Common myeloid progenitor, CD34-positive (primary cell): ENCODE measurements around the gene ZNF260.

Experiments
- CTCF ChIA-PET: fragments of 350-600 bp; sonication (Branson Sonifier 250); formaldehyde crosslinking; loops from one replicate; lab custom pipeline; 2021; ENCODE audit warnings: antibody characterized with exemption; lab: Charles Lee
- POLR2A ChIA-PET: fragments of 350-600 bp; sonication (Branson Sonifier 250); formaldehyde crosslinking; loops from one replicate; lab custom pipeline; 2021; ENCODE audit warnings: antibody characterized with exemption; lab: Charles Lee
- DNase-seq, 3 donors: peaks; one replicate each; pipeline versions ENCODE4 v3.0.0 to v3.0.0-alpha.2; 2013
- H3K27ac ChIP-seq, 2 experiments: 1 replicate in 1 of 2; 2 replicates in 1 of 2; pipeline ENCODE4 v1.7.0; 2013; ENCODE audit warnings: inconsistent platforms in 2 of 2, low read length in 2 of 2, mild to moderate bottlenecking in 2 of 2, low read depth in 1 of 2, moderate library complexity in 1 of 2; ENCODE audit not compliant: severe bottlenecking in 2 of 2, insufficient read depth in 1 of 2, poor library complexity in 1 of 2
- H3K27me3 ChIP-seq, 5 experiments: replicated peaks in 2 of 5; 1 replicate in 3 of 5; 2 replicates in 2 of 5; pipeline versions ENCODE4 v1.6.1 to v1.7.0; 2013; ENCODE audit warnings: low read length in 4 of 5, mild to moderate bottlenecking in 2 of 5, moderate library complexity in 2 of 5, inconsistent platforms in 1 of 5; ENCODE audit not compliant: insufficient read depth in 5 of 5, control insufficient read depth in 4 of 5
- H3K36me3 ChIP-seq, 4 experiments: 1 replicate in 2 of 4; 2 replicates in 2 of 4; pipeline versions ENCODE4 v1.6.1 to v1.7.0; 2013; ENCODE audit warnings: low read length in 3 of 4, control low read depth in 1 of 4, mild to moderate bottlenecking in 1 of 4; ENCODE audit not compliant: control insufficient read depth in 4 of 4, insufficient read depth in 4 of 4
- H3K4me1 ChIP-seq, 4 experiments: 1 replicate in 3 of 4; 2 replicates in 1 of 4; pipeline versions ENCODE4 v1.6.1 to v1.7.1; 2013; ENCODE audit warnings: low read length in 3 of 4, mild to moderate bottlenecking in 3 of 4, control low read depth in 1 of 4, inconsistent platforms in 1 of 4, moderate library complexity in 1 of 4; ENCODE audit not compliant: control insufficient read depth in 4 of 4, insufficient read depth in 4 of 4; ENCODE audit errors: control extremely low read depth in 1 of 4
- H3K4me3 ChIP-seq, 7 experiments: 1 replicate in 4 of 7; 2 replicates in 3 of 7; pipeline versions ENCODE4 v1.5.1 to v1.7.0; 2013; ENCODE audit warnings: mild to moderate bottlenecking in 7 of 7, low read length in 6 of 7, moderate library complexity in 6 of 7, inconsistent platforms in 2 of 7, low read depth in 2 of 7, control low read depth in 1 of 7; ENCODE audit not compliant: insufficient read depth in 4 of 7, control insufficient read depth in 1 of 7; ENCODE audit errors: extremely low read depth in 1 of 7
- H3K9me3 ChIP-seq, 5 experiments: 1 replicate in 4 of 5; 2 replicates in 1 of 5; pipeline versions ENCODE4 v1.6.1 to v1.7.1; 2013; ENCODE audit warnings: low read length in 4 of 5, mild to moderate bottlenecking in 2 of 5, inconsistent platforms in 1 of 5, low read depth in 1 of 5, moderate library complexity in 1 of 5; ENCODE audit not compliant: control insufficient read depth in 4 of 5, insufficient read depth in 2 of 5; ENCODE audit errors: control extremely low read depth in 1 of 5
- WGBS: methylation state at CpG from one replicate; pipeline ENCODE4 v1.1.5; 2013; ENCODE audit not compliant: insufficient coverage; 5-methylcytosine and 5-hydroxymethylcytosine counted together

Gene ZNF260

DNA sequence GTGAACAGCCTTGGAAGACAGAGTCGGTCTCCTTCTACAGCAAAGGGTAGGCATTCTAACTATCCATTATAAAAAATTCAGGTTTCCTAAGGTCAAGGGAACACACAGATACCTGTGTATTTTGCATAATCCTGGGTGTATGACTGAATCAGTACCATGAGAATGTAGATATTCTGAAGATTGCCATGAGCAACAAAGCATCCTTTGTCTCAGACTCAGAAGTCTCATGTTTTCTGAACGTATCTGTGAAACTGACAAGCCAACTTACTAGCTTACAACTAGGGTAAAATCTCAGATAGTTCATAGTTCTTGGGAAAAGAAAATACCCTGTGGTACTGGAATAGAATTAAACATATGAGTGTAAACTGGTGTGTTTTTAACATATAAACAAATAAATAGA is 45.2 kb downstream of the ZNF260 start:
- Histone ChIP-seq H3K27me3 (no peaks in the 10 kb centered on the region), H3K27ac (no peak overlapping the region), H3K36me3 (peaks cover 8 to 55% (median 13%) of the 10 kb centered on the region in 4 experiments), H3K4me3 (no peak overlapping the region), H3K9me3 (peaks cover 13 to 68% (median 32%) of the 10 kb centered on the region in 5 experiments), H3K4me1 (peaks cover 0 to under 1% (median 0%) of the 10 kb centered on the region in 4 experiments)
- no peak for DNase-seq
- WGBS = no CpG with 5 or more reads among the region's 2 CpGs
- CTCF ChIA-PET = no interaction called here
- POLR2A ChIA-PET = no interaction called here
